Measurements from ENCODE around the gene CDH23. TPM values are rescaled to one million over a fixed set of nuclear protein-coding genes. Genes with fewer than 3 reads are reported as not detected.

The CDH23 gene
- polyA plus RNA-seq, 1 donor from 2014 or later, result not detected

DNA sequence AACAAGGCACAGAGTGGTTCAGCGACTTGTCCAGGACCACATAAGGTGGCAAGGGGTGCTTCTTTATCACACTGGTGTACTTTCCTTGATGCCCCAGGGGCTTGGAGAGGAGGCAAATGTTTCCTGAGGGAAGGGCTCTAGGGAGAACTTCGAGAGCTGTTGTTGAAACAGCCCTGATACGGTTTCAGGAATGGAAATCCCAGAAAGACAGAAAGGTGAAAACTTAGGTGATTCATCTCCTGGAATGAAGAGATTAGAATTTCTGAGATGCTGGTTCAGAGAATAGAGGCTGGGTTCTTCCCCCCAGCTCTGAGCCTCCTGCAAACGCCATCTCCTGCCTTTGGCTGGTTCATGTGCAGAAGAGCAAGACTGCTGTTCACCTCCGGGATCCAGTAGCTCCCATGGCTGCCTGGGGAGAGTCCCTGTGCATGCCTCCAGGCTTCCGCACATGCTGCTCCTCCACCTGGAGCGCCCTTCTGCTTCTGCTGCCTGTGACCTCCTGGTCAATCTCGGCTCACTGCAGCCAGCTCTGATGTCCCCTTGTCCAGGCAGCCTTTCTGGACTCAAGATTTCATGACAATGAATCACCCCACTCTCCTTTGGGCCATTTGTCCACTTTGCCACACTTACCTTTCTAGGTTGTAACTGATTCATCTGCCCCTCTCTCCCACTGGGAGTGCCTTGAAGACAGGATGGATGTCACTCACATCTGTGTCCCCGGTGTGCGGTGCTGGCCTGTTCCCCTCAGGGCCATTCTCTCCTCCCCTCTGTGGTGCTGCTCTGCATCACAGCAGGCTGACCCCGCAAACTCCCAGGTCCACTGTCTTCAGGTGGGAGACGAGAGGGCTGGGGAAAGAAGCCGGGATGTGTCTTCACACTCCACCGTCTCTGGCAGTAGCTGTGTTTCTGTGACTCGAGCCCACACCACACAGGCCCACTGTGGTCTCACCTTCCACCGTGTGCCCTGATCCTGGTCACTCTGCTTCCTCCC is 3.6 kb upstream of the CDH23 start:
- Mint-ChIP-seq H3K4me3 (no peak overlapping the region), H3K27me3 (peaks cover 44% of the 10 kb centered on the region), H3K4me1 (peaks cover 0 to 7% (median 6%) of the 10 kb centered on the region in 3 donors)

DNA sequence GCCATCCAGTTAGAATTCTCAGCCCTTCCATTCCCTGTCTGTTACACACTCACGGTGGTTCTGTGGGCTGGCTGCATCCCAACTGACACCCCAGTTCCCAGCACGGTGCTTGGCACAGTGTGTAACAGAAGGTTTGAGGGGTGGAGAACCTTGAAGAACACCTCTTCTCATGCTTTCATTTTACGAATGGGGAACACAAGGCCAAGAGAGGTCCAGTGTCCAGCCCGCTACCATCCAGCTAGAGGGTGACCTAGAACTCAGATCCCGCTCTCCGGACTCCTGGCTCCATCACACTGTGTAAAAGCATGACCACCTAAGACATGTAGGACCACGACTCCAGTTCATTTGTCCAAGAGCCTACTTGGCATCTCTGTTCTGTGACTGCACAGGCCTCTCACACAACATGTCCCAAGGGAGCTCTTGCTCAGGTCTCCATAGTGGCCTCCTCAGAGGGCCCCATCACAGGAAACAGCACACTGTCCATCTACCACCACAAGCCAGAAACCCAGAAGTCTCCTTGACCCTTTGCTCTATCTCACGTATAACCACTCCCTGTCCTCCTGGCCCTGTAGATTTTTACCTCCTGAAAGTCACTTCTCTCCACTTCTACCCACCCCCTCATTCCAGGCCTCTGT is 2.8 kb upstream of the CDH23 start:
- Mint-ChIP-seq H3K4me3 (no peak overlapping the region), H3K27me3 (peaks cover 46% of the 10 kb centered on the region), H3K36me3 (no peaks in the 10 kb centered on the region), H3K27ac (no peak overlapping the region), H3K4me1 (peaks cover 0 to 7% (median 7%) of the 10 kb centered on the region in 3 donors), H3K9me3 (no peaks in the 10 kb centered on the region)

More for the DNA sequence above, 3.6 kb upstream of the CDH23 start:
- no peaks in the 10 kb centered on the region for H3K36me3 Mint-ChIP-seq
- H3K9me3 Mint-ChIP-seq, result no peaks in the 10 kb centered on the region
- no peak overlapping the region for H3K27ac Mint-ChIP-seq

DNA sequence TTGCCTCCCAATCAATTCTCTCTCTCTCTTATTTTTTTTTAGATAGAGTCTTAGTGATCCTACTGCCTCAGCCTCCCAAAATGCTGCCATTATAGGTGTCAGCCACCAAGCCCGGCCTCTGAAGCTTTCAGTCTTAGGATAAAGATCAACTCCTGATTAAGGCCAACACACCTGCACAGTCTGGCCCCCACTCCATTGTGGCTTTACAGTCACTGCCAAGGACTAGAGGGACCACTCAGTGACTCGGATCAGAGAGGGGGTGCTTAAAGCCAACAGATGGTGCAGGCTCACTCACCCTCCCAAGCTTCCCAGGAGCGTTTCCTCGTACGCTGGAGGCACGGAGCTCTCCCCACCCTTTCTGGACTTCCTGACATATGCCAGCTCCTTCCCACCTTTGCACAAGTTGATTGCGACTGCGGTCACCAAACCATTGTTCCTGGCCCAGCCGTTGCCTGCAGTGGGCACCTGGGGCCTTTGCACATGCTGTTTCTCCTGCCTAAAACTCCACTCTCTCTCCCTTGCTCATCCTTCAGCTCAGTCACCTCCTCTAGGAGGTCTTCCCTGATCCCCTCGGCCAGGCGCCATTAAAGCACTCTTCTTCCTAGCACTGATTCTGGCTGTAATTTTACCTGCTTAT is 1.7 kb upstream of the CDH23 start:
- no peaks in the 10 kb centered on the region for H3K36me3 Mint-ChIP-seq
- no peaks in the 10 kb centered on the region for H3K9me3 Mint-ChIP-seq
- H3K27ac Mint-ChIP-seq, result no peak overlapping the region
- peaks cover 0 to 7% (median 7%) of the 10 kb centered on the region in 3 donors for H3K4me1 Mint-ChIP-seq
- peaks cover 41% of the 10 kb centered on the region for H3K27me3 Mint-ChIP-seq
- peak overlapping the region in 2 of 4 donors; percentile 66 to 91 for H3K4me3 Mint-ChIP-seq

GRCh38 chr10:71395621-71396020 is 1.1 kb upstream of the CDH23 start:
- Mint-ChIP-seq H3K36me3 (no peaks in the 10 kb centered on the region), H3K27me3 (peaks cover 41% of the 10 kb centered on the region), H3K4me3 (peak overlapping the region; percentile 66 to 91 (median 77)), H3K27ac (no peak overlapping the region), H3K4me1 (peaks cover 0 to 7% (median 7%) of the 10 kb centered on the region in 3 donors), H3K9me3 (no peaks in the 10 kb centered on the region)

- peaks cover 0 to 7% (median 7%) of the 10 kb centered on the region in 3 donors for H3K4me1 Mint-ChIP-seq
- H3K27ac Mint-ChIP-seq, result no peak overlapping the region
- peak overlapping the region; percentile 66 to 91 (median 77) for H3K4me3 Mint-ChIP-seq
Measured at GRCh38 chr10:71396084-71396710, 523 bp upstream of the CDH23 start.

DNA sequence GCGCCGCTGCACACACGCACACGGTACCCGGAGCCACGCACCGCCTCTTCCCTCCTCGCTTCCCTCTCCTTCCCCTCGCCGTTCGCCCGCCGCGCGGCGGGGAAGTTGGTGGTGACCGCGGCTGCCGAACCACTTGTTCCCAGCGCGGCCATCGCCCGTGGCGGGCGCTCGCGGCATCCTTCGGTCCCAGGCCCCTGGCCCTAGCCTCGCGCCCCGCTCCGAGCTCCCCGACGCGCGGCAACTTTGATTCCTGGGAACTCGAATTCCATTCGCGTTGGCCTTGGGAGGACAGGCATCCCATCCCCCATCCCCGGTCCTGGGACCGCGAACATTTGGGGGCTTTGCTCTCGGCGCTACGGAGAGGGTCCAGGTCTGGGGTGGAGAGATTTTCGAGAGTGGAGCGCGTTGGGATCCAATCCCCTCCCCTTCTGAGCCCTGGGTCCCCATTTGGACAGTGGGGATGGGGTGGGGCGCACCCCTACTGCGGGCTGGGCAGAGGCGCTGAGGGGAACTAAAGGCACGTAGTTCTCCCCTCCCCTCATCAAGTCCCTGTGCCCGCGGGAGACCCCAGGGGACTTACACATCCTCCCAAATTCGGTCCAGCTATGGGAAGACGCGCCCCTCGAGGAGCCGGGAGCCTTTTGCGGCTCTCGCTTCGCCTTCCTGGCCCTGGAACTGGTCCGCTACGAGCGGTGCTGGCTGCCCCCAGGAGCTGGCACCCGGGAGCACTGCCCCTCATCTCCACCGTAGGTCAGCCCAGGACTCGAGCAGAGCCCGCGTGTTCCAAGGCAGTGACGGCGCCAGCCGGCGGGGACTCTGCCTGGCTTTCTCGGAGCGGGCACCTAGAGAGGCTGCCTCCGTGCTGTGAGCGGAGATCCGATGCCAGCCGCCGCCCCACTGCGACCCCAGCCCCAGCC is 834 bp downstream of the CDH23 start:
- Mint-ChIP-seq H3K27me3 (peaks cover 32% of the 10 kb centered on the region), H3K27ac (peak overlapping the region in 1 of 3 donors; percentile 71)

More at GRCh38 chr10:71396084-71396710, 523 bp upstream of the CDH23 start:
- Mint-ChIP-seq H3K9me3 (no peaks in the 10 kb centered on the region), H3K27me3 (peaks cover 38% of the 10 kb centered on the region), H3K36me3 (no peaks in the 10 kb centered on the region)

DNA sequence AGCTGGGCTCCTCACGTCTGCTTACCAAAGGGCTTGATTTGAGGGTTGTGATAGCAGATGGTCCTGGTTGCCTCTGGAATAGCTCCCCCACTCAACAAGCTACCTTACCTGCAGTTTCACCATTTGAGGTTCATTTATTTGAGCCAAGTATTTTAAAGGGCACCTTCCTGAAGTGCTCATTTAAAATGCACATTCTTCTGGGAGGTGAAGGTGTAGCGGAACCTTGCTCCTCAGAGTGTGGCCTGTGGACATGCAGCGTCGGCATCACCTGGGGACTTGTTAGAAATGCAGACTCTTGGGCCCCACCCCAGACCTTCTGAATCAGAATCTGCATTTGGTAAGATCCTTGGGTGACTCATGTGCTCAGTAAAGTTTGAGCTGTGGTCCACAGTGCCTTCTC is 2.3 kb downstream of the CDH23 start:
- Mint-ChIP-seq H3K4me1 (peaks cover 0 to 7% (median 7%) of the 10 kb centered on the region in 3 donors), H3K27ac (no peak overlapping the region), H3K9me3 (no peaks in the 10 kb centered on the region), H3K4me3 (peak overlapping the region in 2 of 4 donors; percentile 41 to 68), H3K27me3 (peaks cover 22% of the 10 kb centered on the region), H3K36me3 (no peaks in the 10 kb centered on the region)

More for the DNA sequence above, 834 bp downstream of the CDH23 start:
- Mint-ChIP-seq H3K9me3 (no peaks in the 10 kb centered on the region), H3K4me3 (peak overlapping the region in 3 of 4 donors; percentile 64 to 86 (median 74)), H3K4me1 (peaks cover 0 to 7% (median 7%) of the 10 kb centered on the region in 3 donors), H3K36me3 (no peaks in the 10 kb centered on the region)

- peak overlapping the region in 1 of 3 donors; percentile 78 for H3K27ac Mint-ChIP-seq
- H3K4me1 Mint-ChIP-seq, result peaks cover 0 to 9% (median 7%) of the 10 kb centered on the region in 3 donors
- peaks cover 24% of the 10 kb centered on the region for H3K27me3 Mint-ChIP-seq
- H3K36me3 Mint-ChIP-seq, result no peaks in the 10 kb centered on the region
- no peak overlapping the region for H3K4me3 Mint-ChIP-seq
- no peaks in the 10 kb centered on the region for H3K9me3 Mint-ChIP-seq
Measured at GRCh38 chr10:71399946-71400345, 3.2 kb downstream of the CDH23 start.

DNA sequence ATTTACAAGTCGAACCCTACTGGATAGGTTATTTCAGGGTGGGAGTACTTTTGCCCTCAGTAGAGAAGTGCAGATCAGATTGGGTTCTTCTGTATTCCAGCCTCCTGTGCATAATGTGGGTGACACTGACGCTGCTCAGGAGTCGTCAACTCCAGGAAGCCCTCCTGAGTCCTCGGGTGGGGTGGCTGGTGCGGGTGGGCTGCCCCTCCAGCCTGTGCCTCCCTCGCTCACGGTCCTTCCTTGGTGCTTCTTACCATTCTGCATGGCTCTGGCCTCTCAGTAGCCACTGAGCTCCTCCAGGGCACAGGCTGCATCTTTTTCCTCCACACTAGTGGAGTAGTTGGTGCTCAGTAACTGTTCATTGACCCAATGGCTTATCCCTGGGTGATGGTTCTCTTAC is 4.3 kb downstream of the CDH23 start:
- Mint-ChIP-seq H3K9me3 (no peaks in the 10 kb centered on the region), H3K4me3 (no peak overlapping the region), H3K27me3 (peaks cover 16% of the 10 kb centered on the region), H3K4me1 (peaks cover 0 to 4% (median 3%) of the 10 kb centered on the region in 3 donors), H3K36me3 (no peaks in the 10 kb centered on the region), H3K27ac (no peak overlapping the region)

- H3K4me3 Mint-ChIP-seq, result no peak overlapping the region
- no peaks in the 10 kb centered on the region for H3K9me3 Mint-ChIP-seq
- no peak overlapping the region for H3K27ac Mint-ChIP-seq
- H3K27me3 Mint-ChIP-seq, result peaks cover 15% of the 10 kb centered on the region
- peaks cover 0 to 3% (median 3%) of the 10 kb centered on the region in 3 donors for H3K4me1 Mint-ChIP-seq
- H3K36me3 Mint-ChIP-seq, result no peaks in the 10 kb centered on the region
Measured at GRCh38 chr10:71402005-71402404, 5.3 kb downstream of the CDH23 start.

DNA sequence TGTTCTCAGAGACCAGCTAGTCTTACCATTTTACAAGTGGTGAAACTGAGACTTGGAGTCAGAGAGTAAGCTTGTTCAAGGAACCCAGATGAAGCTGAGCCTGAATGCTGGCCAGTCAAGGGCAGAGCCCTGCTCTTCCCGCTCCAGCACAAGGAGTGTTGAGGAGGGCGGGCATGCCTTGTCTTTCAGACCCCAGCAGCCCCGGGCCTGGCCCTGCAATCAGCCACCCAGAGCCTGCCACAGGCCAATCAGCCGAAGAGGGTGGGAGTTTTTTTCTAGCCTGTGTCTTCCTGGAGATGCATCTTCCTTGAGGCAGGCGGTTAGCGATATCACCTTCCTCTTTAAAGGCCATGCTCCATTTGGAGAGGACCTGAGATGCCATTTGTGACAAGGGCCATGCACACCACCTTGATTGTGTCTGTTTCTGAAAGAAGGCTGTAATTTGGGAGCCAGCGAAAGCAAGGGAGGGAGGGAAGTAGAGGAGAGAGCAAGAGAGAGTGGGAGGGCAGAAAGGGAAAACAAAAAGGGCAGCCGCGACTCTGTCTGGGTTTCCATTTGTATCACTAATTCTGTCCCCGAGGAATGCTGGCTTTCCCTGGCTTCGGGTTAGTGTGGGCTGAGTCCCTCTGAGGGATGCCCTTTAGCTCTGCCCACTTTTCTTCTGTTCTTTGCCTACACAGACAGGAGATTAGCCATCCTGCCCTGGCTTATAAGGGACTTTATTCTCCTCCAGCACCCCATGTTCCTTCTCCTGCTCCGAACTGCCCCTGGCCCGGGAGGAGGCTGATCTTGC is 8.0 kb downstream of the CDH23 start:
- H3K36me3 Mint-ChIP-seq, result no peaks in the 10 kb centered on the region
- H3K4me1 Mint-ChIP-seq, result peaks cover 0 to 1% (median 0%) of the 10 kb centered on the region in 3 donors
- no peak overlapping the region for H3K4me3 Mint-ChIP-seq
- H3K27me3 Mint-ChIP-seq, result peaks cover 6% of the 10 kb centered on the region
- no peaks in the 10 kb centered on the region for H3K9me3 Mint-ChIP-seq
- H3K27ac Mint-ChIP-seq, result no peak overlapping the region

DNA sequence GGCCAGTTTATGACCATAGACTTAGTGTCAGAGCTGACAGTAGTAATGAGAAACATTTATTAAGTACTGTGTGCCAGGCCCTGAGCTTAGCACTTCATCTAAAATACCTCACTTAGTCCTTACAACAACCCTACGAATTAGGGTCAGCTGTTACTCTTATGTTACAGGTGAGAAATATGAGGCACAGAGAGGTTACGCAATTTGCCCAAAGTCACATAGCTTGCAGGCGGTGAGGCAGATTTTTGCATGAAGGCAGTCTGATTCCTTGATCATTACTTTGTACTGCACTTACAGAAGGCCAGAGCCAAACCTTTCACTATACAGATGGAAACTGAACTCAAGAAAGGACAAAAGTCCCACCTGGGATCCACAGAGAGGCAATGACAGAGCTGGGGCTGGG is 10.2 kb downstream of the CDH23 start:
- Mint-ChIP-seq H3K27me3 (peaks cover 4% of the 10 kb centered on the region), H3K9me3 (peaks cover 4 to 14% (median 9%) of the 10 kb centered on the region in 3 donors), H3K27ac (no peak overlapping the region), H3K4me1 (peaks cover 0 to 1% (median 0%) of the 10 kb centered on the region in 3 donors), H3K4me3 (no peak overlapping the region), H3K36me3 (no peaks in the 10 kb centered on the region)
